Keratinocyte (primary cell): ENCODE data around the gene NOX3.

ENCODE experiments used
- EZH2 ChIP-seq: IDR thresholded peaks from one replicate; pipeline ENCODE4 v1.6.1; 2012; ENCODE audit warnings: inconsistent platforms, mild to moderate bottlenecking, low read length, moderate library complexity
- TF ChIP-seq, protein P1 (sequence below), 3 experiments: IDR thresholded peaks in 1 of 3; conservative IDR thresholded peaks in 1 of 3; optimal IDR thresholded peaks in 1 of 3; 2 replicates in 2 of 3; 3 replicates in 1 of 3; pipeline versions ENCODE3 to v1.5.1; 2011; ENCODE audit warnings: low read length in 3 of 3, mild to moderate bottlenecking in 3 of 3, moderate library complexity in 2 of 3, control low read depth in 1 of 3, inconsistent platforms in 1 of 3; ENCODE audit not compliant: insufficient read depth in 2 of 3; ENCODE audit errors: extremely low read depth in 1 of 3

DNA sequence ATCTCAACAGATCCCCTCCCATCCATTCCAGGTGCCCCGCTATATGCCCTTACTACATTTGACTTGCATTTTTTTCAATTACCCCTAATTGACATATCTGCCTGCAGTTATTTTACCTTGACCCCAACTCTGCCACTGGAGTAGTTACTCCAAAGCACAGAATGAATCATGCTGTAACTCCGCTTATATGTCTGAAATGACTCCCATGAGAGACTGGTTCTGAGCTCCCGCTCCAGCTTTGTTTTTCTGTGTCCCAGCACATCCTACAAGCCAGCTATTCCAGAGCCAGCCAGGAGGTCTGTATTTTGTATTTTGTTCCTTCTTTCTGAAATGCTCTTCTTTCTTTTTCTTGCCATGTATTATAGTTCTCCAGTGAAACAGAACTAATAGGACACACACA, 10.9 kb upstream of the NOX3 start:
- TF ChIP-seq, protein P1, sequence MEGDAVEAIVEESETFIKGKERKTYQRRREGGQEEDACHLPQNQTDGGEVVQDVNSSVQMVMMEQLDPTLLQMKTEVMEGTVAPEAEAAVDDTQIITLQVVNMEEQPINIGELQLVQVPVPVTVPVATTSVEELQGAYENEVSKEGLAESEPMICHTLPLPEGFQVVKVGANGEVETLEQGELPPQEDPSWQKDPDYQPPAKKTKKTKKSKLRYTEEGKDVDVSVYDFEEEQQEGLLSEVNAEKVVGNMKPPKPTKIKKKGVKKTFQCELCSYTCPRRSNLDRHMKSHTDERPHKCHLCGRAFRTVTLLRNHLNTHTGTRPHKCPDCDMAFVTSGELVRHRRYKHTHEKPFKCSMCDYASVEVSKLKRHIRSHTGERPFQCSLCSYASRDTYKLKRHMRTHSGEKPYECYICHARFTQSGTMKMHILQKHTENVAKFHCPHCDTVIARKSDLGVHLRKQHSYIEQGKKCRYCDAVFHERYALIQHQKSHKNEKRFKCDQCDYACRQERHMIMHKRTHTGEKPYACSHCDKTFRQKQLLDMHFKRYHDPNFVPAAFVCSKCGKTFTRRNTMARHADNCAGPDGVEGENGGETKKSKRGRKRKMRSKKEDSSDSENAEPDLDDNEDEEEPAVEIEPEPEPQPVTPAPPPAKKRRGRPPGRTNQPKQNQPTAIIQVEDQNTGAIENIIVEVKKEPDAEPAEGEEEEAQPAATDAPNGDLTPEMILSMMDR (optimal IDR thresholded peaks at IDR 0.05 in 1 of 3, IDR thresholded peaks at IDR 0.05 in 1 of 3, conservative IDR thresholded peaks at IDR 0.05 in 1 of 3; ENCODE audit: extremely low read depth in 1 of 3, insufficient read depth in 2 of 3, low read length in 3 of 3): no peak
- no peak for TF ChIP-seq EZH2
